WTC11 (cell line): ENCODE measurements around the gene AMELY. TPM values are rescaled to one million over a fixed set of nuclear protein-coding genes. Genes with fewer than 3 reads are reported as not detected.

Experiments used
- ATAC-seq: fragments of 200-7000 bp; cut with Tn5 transposase; 2 replicates; pipeline ENCODE4 v1.10.0; 2021; ENCODE audit warnings: mild to moderate bottlenecking, moderate library complexity
- CTCF ChIA-PET: fragments of 300-600 bp; sonication (Branson Sonifier 250); formaldehyde crosslinking; loops from one replicate; lab custom pipeline; 2021; ENCODE audit warnings: antibody characterized with exemption; lab: Charles Lee
- POLR2A ChIA-PET: fragments of 350-600 bp; sonication (Branson Sonifier 250); formaldehyde crosslinking; loops from one replicate; lab custom pipeline; 2021; ENCODE audit warnings: antibody characterized with exemption; lab: Charles Lee
- DNase-seq: peaks from one replicate; pipeline ENCODE4 v3.0.0; 2021; ENCODE audit warnings: low spot score
- H3K27ac Mint-ChIP-seq: 2 replicates; pipeline ENCODE4 v1.8.0; 2021; ENCODE audit warnings: mixed read lengths
- H3K27me3 Mint-ChIP-seq: 2 replicates; pipeline ENCODE4 v1.8.0; 2021; ENCODE audit warnings: low read depth, mild to moderate bottlenecking, moderate library complexity, mixed read lengths
- H3K36me3 Mint-ChIP-seq: 2 replicates; pipeline ENCODE4 v1.8.0; 2021; ENCODE audit warnings: mixed read lengths
- H3K4me1 Mint-ChIP-seq: 2 replicates; pipeline ENCODE4 v1.8.0; 2022; ENCODE audit warnings: mixed read lengths
- H3K4me3 Mint-ChIP-seq: 2 replicates; pipeline ENCODE4 v1.8.0; 2021; ENCODE audit warnings: mild to moderate bottlenecking, moderate library complexity, mixed read lengths
- H3K9me3 Mint-ChIP-seq: 2 replicates; pipeline ENCODE4 v1.8.0; 2021; ENCODE audit warnings: mixed read lengths
- ATF1 ChIP-seq: sonication (generic); formaldehyde crosslinking; IDR thresholded peaks from 2 replicates; pipeline ENCODE4 v1.8.1; 2023; ENCODE audit warnings: mild to moderate bottlenecking, moderate library complexity, missing genetic modification reagents
- CBFB ChIP-seq: sonication (generic); formaldehyde crosslinking; IDR thresholded peaks from 2 replicates; pipeline ENCODE4 v1.8.1; 2022; ENCODE audit warnings: mild to moderate bottlenecking, low read depth, missing genetic modification reagents
- CTCF ChIP-seq: fragments of 200-600 bp; IDR thresholded peaks from 2 replicates; pipeline ENCODE4 v1.8.0; 2022; ENCODE audit warnings: antibody characterized with exemption
- E2F5 ChIP-seq: sonication (generic); formaldehyde crosslinking; IDR thresholded peaks from 2 replicates; pipeline ENCODE4 v1.8.1; 2022; ENCODE audit warnings: mild to moderate bottlenecking, moderate library complexity, missing genetic modification reagents
- ESRRA ChIP-seq: sonication (generic); formaldehyde crosslinking; IDR thresholded peaks from 2 replicates; pipeline ENCODE4 v1.8.1; 2022; ENCODE audit warnings: mild to moderate bottlenecking, missing genetic modification reagents, borderline replicate concordance
- GABPB1 ChIP-seq: sonication (generic); formaldehyde crosslinking; IDR thresholded peaks from 2 replicates; pipeline ENCODE4 v1.8.1; 2023; ENCODE audit warnings: mild to moderate bottlenecking, missing genetic modification reagents
- KAT7 ChIP-seq: sonication (generic); formaldehyde crosslinking; IDR thresholded peaks from 2 replicates; pipeline ENCODE4 v1.8.1; 2023; ENCODE audit warnings: missing genetic modification reagents, mild to moderate bottlenecking, borderline replicate concordance
- NR1H2 ChIP-seq: sonication (generic); formaldehyde crosslinking; IDR thresholded peaks from 2 replicates; pipeline ENCODE4 v1.9.0; 2021; ENCODE audit warnings: mild to moderate bottlenecking, moderate library complexity, missing genetic modification reagents
- RELA ChIP-seq: sonication (generic); formaldehyde crosslinking; IDR thresholded peaks from 2 replicates; pipeline ENCODE4 v1.8.1; 2022; ENCODE audit warnings: missing genetic modification reagents, mild to moderate bottlenecking, borderline replicate concordance
- SMAD3 ChIP-seq: sonication (generic); formaldehyde crosslinking; IDR thresholded peaks from 2 replicates; pipeline ENCODE4 v1.8.0; 2022; ENCODE audit warnings: missing genetic modification reagents, mild to moderate bottlenecking, borderline replicate concordance
- SP1 ChIP-seq: sonication (generic); formaldehyde crosslinking; conservative IDR thresholded peaks from 2 replicates; pipeline ENCODE4 v1.8.1; 2022; ENCODE audit warnings: missing genetic modification reagents
- TEAD1 ChIP-seq: sonication (generic); formaldehyde crosslinking; IDR thresholded peaks from 2 replicates; pipeline ENCODE4 v1.8.0; 2022; ENCODE audit warnings: mild to moderate bottlenecking, missing genetic modification reagents
- ZNF121 ChIP-seq: sonication (generic); formaldehyde crosslinking; IDR thresholded peaks from 2 replicates; pipeline ENCODE4 v1.8.0; 2023; ENCODE audit warnings: missing genetic modification reagents
- ZNF219 ChIP-seq: sonication (generic); formaldehyde crosslinking; IDR thresholded peaks from 2 replicates; pipeline ENCODE4 v1.8.0; 2023; ENCODE audit warnings: missing genetic modification reagents, mild to moderate bottlenecking, borderline replicate concordance
- ZNF232 ChIP-seq: sonication (generic); formaldehyde crosslinking; IDR thresholded peaks from 2 replicates; pipeline ENCODE4 v1.8.0; 2022; ENCODE audit warnings: mild to moderate bottlenecking, missing genetic modification reagents
- ZNF263 ChIP-seq: sonication (generic); formaldehyde crosslinking; IDR thresholded peaks from 2 replicates; pipeline ENCODE4 v1.8.1; 2022; ENCODE audit warnings: low read depth, mild to moderate bottlenecking, moderate library complexity, missing genetic modification reagents
- ZNF317 ChIP-seq: sonication (generic); formaldehyde crosslinking; IDR thresholded peaks from 2 replicates; pipeline ENCODE4 v1.8.1; 2023; ENCODE audit warnings: low read depth, mild to moderate bottlenecking, moderate library complexity, missing genetic modification reagents, borderline replicate concordance
- ZSCAN18 ChIP-seq: fragments of 250-450 bp; sonication (Bioruptor Pico); IDR thresholded peaks from 2 replicates; pipeline ENCODE4 v2.1.2; 2022; ENCODE audit warnings: mild to moderate bottlenecking, moderate library complexity
- total RNA-seq: library from RNA; stranded (reverse); gene quantifications from 3 replicates; pipeline ENCODE4 v1.2.3, GENCODE V29; 2021
- TF ChIP-seq, protein P1 (sequence below): sonication (generic); formaldehyde crosslinking; IDR thresholded peaks from 2 replicates; pipeline ENCODE4 v1.8.1; 2023; ENCODE audit warnings: mild to moderate bottlenecking, missing genetic modification reagents, borderline replicate concordance

The AMELY gene
- total RNA-seq, 1 experiment from 2014 or later: not detected

DNA sequence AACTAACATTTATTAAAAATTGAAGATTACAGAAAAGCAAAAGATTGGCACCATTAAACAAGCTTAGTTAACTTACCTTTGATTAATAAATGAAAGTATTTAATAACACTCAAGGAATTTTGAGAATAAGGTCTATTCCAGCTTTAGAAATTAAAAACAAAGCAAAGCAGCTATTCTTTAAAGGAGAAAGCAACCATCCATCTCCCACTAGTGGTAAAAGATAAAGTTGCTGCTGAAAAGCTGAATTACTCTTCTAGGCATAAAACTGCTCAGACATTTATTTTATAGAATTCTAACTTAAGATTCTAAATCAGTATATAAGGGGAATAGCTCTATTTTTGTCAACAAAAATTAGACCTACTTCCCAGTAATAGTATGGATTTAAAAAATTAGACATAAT lies 36.1 kb upstream of the AMELY start:
- no peak overlapping the region for H3K4me3 Mint-ChIP-seq
- no peak overlapping the region for H3K27ac Mint-ChIP-seq
- ATAC-seq: no peak
- DNase-seq: no peak
- ChIA-PET CTCF (no interaction called here), POLR2A (no interaction called here)
- no peaks in the 10 kb centered on the region for H3K4me1 Mint-ChIP-seq
- no peaks in the 10 kb centered on the region for H3K36me3 Mint-ChIP-seq
- H3K27me3 Mint-ChIP-seq: no peaks in the 10 kb centered on the region
- TF ChIP-seq NR1H2 (CRISPR knock-in tag) (no peak), ZSCAN18 (CRISPR knock-in tag) (no peak), ESRRA (no peak), TEAD1 (CRISPR knock-in tag) (no peak), ATF1 (CRISPR knock-in tag) (no peak), SP1 (CRISPR knock-in tag) (no peak), CTCF (no peak), E2F5 (CRISPR knock-in tag) (no peak), ZNF317 (no peak), ZNF232 (no peak), ZNF121 (CRISPR knock-in tag) (no peak), GABPB1 (CRISPR knock-in tag) (no peak), RELA (CRISPR knock-in tag) (no peak), SMAD3 (CRISPR knock-in tag) (no peak), ZNF219 (CRISPR knock-in tag) (no peak), ZNF263 (CRISPR knock-in tag) (no peak), KAT7 (CRISPR knock-in tag) (no peak)
- TF ChIP-seq, protein P1, sequence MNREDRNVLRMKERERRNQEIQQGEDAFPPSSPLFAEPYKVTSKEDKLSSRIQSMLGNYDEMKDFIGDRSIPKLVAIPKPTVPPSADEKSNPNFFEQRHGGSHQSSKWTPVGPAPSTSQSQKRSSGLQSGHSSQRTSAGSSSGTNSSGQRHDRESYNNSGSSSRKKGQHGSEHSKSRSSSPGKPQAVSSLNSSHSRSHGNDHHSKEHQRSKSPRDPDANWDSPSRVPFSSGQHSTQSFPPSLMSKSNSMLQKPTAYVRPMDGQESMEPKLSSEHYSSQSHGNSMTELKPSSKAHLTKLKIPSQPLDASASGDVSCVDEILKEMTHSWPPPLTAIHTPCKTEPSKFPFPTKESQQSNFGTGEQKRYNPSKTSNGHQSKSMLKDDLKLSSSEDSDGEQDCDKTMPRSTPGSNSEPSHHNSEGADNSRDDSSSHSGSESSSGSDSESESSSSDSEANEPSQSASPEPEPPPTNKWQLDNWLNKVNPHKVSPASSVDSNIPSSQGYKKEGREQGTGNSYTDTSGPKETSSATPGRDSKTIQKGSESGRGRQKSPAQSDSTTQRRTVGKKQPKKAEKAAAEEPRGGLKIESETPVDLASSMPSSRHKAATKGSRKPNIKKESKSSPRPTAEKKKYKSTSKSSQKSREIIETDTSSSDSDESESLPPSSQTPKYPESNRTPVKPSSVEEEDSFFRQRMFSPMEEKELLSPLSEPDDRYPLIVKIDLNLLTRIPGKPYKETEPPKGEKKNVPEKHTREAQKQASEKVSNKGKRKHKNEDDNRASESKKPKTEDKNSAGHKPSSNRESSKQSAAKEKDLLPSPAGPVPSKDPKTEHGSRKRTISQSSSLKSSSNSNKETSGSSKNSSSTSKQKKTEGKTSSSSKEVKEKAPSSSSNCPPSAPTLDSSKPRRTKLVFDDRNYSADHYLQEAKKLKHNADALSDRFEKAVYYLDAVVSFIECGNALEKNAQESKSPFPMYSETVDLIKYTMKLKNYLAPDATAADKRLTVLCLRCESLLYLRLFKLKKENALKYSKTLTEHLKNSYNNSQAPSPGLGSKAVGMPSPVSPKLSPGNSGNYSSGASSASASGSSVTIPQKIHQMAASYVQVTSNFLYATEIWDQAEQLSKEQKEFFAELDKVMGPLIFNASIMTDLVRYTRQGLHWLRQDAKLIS: no peak
- H3K9me3 Mint-ChIP-seq: no peaks in the 10 kb centered on the region

- CTCF ChIA-PET: no interaction called here
- no peak for TF ChIP-seq CBFB (CRISPR knock-in tag)
- TF ChIP-seq, all 79 proteins: peak for 0
- POLR2A ChIA-PET: no interaction called here
- no peaks in the 10 kb centered on the region for H3K27me3 Mint-ChIP-seq
- no peak overlapping the region for H3K4me3 Mint-ChIP-seq
- no peak overlapping the region for H3K27ac Mint-ChIP-seq
- no peaks in the 10 kb centered on the region for H3K36me3 Mint-ChIP-seq
- DNase-seq (no peak), ATAC-seq (no peak)
- H3K4me1 Mint-ChIP-seq: no peaks in the 10 kb centered on the region
- H3K9me3 Mint-ChIP-seq: no peaks in the 10 kb centered on the region
Observed at GRCh38 chrY:6935497-6935896, 23.9 kb upstream of the AMELY start.
